ENCODE measurements around the gene NUP214.

- TF ChIP-seq EZH2phosphoT487 (IDR thresholded peaks at IDR 0.05; ENCODE audit: borderline replicate concordance, low read length): no peak
- no peak for TF ChIP-seq CTCF (conservative IDR thresholded peaks at IDR 0.05; ENCODE audit: low read depth, low read length)
- TF ChIP-seq EZH2 (IDR thresholded peaks at IDR 0.05; ENCODE audit: low read length, unreplicated experiment): no peak
These were observed 63.6 kb downstream of the NUP214 start for GRCh38 chr9:131188976-131189375.
